ENCODE data around the gene TMEM38A. TPM values are rescaled to one million over a fixed set of nuclear protein-coding genes. Genes with fewer than 3 reads are reported as not detected.

The TMEM38A gene
- total RNA-seq, 1 donor from 2014 or later = not detected

Other genes with a start within 250 kb of the TMEM38A start
- gene EPS15L1, start 189.2 kb upstream of the TMEM38A start, total RNA-seq (ENCODE audit: insufficient read depth, low replicate concordance) = 22.6 TPM
- gene CALR3, start 165.0 kb upstream of the TMEM38A start, total RNA-seq (ENCODE audit: insufficient read depth, low replicate concordance) = not detected
- 5.3 TPM for gene C19orf44, start 164.7 kb upstream of the TMEM38A start, total RNA-seq (ENCODE audit: insufficient read depth, low replicate concordance)
- gene CHERP, start 118.7 kb upstream of the TMEM38A start, total RNA-seq (ENCODE audit: insufficient read depth, low replicate concordance) = 6.5 TPM
- gene SLC35E1, start 88.7 kb upstream of the TMEM38A start, total RNA-seq (ENCODE audit: insufficient read depth, low replicate concordance) = 25.5 TPM
- 3.9 TPM for gene MED26, start 32.9 kb upstream of the TMEM38A start, total RNA-seq (ENCODE audit: insufficient read depth, low replicate concordance)
- gene SMIM7, start 995 bp upstream of the TMEM38A start, total RNA-seq (ENCODE audit: insufficient read depth, low replicate concordance) = 48.4 TPM
- 1.4 TPM for gene NWD1, start 58.7 kb downstream of the TMEM38A start, total RNA-seq (ENCODE audit: insufficient read depth, low replicate concordance)
- 17.8 TPM for gene SIN3B, start 168.3 kb downstream of the TMEM38A start, total RNA-seq (ENCODE audit: insufficient read depth, low replicate concordance)
- 2.2 TPM for gene F2RL3, start 227.9 kb downstream of the TMEM38A start, total RNA-seq (ENCODE audit: insufficient read depth, low replicate concordance)

Measured in umbilical cord (tissue), 1 donor.